Renal cortex interstitium (tissue), 15 donors: ENCODE results near the gene SEMA6A. TPM values are rescaled to one million over a fixed set of nuclear protein-coding genes. Genes with fewer than 3 reads are reported as not detected.

Source experiments
- DNase-seq, 11 donors: peaks; one replicate each; pipeline ENCODE4 v3.0.0-alpha.2; 2013; ENCODE audit warnings: low read depth in 9 of 11, low spot score in 4 of 11; ENCODE audit errors: extremely low read depth in 1 of 11
- long read RNA-seq, 16 experiments: transcript quantifications; one replicate each; lab custom pipeline, GENCODE V29; 2026
- polyA plus RNA-seq, 3 donors: library from polyadenylated mRNA; unstranded; fragments of 120-200 nt; gene quantifications; one replicate each; pipeline ENCODE4 v1.2.1, GENCODE V29; 2013; ENCODE audit not compliant: insufficient read length in 3 of 3

The SEMA6A gene, protein sequence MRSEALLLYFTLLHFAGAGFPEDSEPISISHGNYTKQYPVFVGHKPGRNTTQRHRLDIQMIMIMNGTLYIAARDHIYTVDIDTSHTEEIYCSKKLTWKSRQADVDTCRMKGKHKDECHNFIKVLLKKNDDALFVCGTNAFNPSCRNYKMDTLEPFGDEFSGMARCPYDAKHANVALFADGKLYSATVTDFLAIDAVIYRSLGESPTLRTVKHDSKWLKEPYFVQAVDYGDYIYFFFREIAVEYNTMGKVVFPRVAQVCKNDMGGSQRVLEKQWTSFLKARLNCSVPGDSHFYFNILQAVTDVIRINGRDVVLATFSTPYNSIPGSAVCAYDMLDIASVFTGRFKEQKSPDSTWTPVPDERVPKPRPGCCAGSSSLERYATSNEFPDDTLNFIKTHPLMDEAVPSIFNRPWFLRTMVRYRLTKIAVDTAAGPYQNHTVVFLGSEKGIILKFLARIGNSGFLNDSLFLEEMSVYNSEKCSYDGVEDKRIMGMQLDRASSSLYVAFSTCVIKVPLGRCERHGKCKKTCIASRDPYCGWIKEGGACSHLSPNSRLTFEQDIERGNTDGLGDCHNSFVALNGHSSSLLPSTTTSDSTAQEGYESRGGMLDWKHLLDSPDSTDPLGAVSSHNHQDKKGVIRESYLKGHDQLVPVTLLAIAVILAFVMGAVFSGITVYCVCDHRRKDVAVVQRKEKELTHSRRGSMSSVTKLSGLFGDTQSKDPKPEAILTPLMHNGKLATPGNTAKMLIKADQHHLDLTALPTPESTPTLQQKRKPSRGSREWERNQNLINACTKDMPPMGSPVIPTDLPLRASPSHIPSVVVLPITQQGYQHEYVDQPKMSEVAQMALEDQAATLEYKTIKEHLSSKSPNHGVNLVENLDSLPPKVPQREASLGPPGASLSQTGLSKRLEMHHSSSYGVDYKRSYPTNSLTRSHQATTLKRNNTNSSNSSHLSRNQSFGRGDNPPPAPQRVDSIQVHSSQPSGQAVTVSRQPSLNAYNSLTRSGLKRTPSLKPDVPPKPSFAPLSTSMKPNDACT
- polyA plus RNA-seq = 10 to 100 TPM; 48.5 to 66.4 (median 64.9) TPM
- long read RNA-seq, donor 1, partial matches to known transcripts = 0 of 1 reads
- long read RNA-seq, donor 1, other reads (novel, unspliced or antisense) = 0 of 1 reads
- long read RNA-seq, donor 2, full-length matches to known transcripts = 6 of 6 reads
- long read RNA-seq, donor 2, partial matches to known transcripts = 0 of 6 reads
- long read RNA-seq, donor 2, other reads (novel, unspliced or antisense) = 0 of 6 reads
- long read RNA-seq, donor 3, full-length matches to known transcripts = 7 of 7 reads
- long read RNA-seq, donor 3, partial matches to known transcripts = 0 of 7 reads
- long read RNA-seq, donor 3, other reads (novel, unspliced or antisense) = 0 of 7 reads
- long read RNA-seq, donor 4, full-length matches to known transcripts = 2 of 2 reads
- long read RNA-seq, donor 4, partial matches to known transcripts = 0 of 2 reads
- long read RNA-seq, donor 4, other reads (novel, unspliced or antisense) = 0 of 2 reads
- long read RNA-seq, donor 5 = 0 reads
- long read RNA-seq, donor 6, full-length matches to known transcripts = 10 of 15 reads
- long read RNA-seq, donor 6, partial matches to known transcripts = 5 of 15 reads
- long read RNA-seq, donor 6, other reads (novel, unspliced or antisense) = 0 of 15 reads
- long read RNA-seq, donor 7, full-length matches to known transcripts = 2 of 7 reads
- long read RNA-seq, donor 7, partial matches to known transcripts = 5 of 7 reads
- long read RNA-seq, donor 7, other reads (novel, unspliced or antisense) = 0 of 7 reads
- long read RNA-seq, donor 8 = 0 reads
- long read RNA-seq, donor 9, full-length matches to known transcripts = 4 of 4 reads
- long read RNA-seq, donor 9, partial matches to known transcripts = 0 of 4 reads
- long read RNA-seq, donor 9, other reads (novel, unspliced or antisense) = 0 of 4 reads
- long read RNA-seq, donor 10, full-length matches to known transcripts = 4 of 4 reads
- long read RNA-seq, donor 10, partial matches to known transcripts = 0 of 4 reads
- long read RNA-seq, donor 10, other reads (novel, unspliced or antisense) = 0 of 4 reads
- long read RNA-seq, donor 11, full-length matches to known transcripts = 3 of 14 reads
- long read RNA-seq, donor 11, partial matches to known transcripts = 11 of 14 reads
- long read RNA-seq, donor 11, other reads (novel, unspliced or antisense) = 0 of 14 reads
- long read RNA-seq, donor 12, full-length matches to known transcripts = 2 of 2 reads
- long read RNA-seq, donor 12, partial matches to known transcripts = 0 of 2 reads
- long read RNA-seq, donor 12, other reads (novel, unspliced or antisense) = 0 of 2 reads
- long read RNA-seq, donor 13 = 0 reads
- long read RNA-seq, donor 14, full-length matches to known transcripts = 2 of 2 reads
- long read RNA-seq, donor 14, partial matches to known transcripts = 0 of 2 reads
- long read RNA-seq, donor 14, other reads (novel, unspliced or antisense) = 0 of 2 reads
- long read RNA-seq, donor 15, full-length matches to known transcripts = 5 of 5 reads
- long read RNA-seq, donor 15, partial matches to known transcripts = 0 of 5 reads
- long read RNA-seq, donor 15, other reads (novel, unspliced or antisense) = 0 of 5 reads
- long read RNA-seq, donor 16, full-length matches to known transcripts = 6 of 37 reads
- long read RNA-seq, donor 16, partial matches to known transcripts = 31 of 37 reads
- long read RNA-seq, donor 16, other reads (novel, unspliced or antisense) = 0 of 37 reads

DNA sequence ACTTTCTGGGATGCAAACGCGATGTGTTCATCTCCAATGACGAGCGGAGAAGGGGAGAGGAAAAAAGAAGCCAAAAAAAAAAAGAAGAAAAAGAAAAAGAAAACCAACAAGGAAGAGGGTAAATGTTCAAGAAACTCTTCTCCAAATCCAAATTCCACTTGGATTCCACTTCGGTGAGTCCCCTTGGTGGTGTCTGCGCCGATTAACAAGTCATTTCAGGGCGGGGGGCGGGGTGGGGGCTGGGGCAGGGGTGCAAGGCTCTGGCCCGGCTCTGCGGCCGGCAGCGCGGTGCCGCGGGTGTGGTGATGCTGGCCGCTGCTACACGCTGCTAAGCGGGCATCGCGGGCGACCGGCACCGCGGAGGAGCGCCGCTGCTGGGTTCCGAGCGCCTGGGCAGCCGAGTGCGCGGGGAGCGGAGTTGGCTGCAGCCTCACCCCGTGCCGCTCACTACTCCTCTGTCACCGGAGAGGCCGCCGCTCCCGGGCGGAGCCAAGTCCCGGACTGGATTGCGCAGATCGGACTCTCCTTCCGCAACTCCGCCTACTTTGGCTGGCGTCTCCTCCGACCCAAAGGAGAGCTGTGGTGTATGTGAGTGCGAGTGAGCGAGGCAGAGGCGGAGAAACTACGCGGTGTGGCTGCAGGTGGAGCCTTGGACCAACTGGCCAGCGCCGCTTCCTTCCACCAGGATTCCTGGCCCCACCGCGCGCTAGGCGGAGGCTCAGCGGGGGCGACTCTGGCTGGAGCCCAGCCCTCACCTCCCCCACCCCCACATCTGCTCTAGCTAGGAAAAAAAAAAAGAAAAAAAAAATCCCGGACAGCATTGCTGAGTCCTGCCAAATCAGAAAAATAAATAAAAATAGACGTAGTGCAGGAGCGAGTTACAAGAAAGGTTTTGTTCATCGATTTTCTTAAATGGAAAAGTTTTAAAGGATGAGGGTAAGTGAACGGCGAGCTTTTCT, at the start of gene SEMA6A:
SEMA6A (minus strand) TSS at position 457 of the 959 bp plus-strand sequence. CDS start 69,879 bp downstream, outside the sequence.
- DNase-seq = peak; percentile 86 to 96 (median 91)

DNA sequence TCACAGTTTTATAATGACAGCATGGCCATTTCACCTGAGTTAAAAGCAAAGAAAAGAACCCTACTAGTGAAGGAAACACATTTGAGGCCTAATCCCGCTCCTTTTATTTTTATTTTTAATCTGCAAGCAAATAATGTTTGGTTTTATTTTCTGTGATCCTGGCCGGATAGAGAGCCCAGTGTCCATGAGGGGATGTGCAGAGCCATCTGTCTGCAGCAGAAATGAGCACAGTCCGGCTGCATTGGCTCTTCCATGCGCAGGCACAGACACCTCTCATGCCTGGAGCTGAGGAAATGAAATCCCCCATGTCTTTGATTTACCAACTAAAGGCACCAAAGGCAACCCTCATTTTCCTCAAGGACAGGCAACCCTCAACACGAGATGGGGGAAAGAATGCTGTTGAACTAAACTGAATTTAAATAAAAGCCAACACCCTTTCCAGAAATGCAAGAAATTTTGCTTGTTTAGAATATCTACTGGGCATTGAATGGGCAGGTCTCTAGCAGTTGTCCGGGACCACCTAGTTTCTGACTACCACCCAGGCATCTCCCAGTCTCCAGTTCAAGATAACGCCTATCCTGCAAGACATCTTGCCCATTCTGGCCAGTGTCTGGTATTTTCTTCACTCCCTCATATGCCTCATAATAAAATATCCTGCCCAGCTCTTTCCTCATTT, 47.9 kb upstream of the SEMA6A start:
- DNase-seq = no peak

DNA sequence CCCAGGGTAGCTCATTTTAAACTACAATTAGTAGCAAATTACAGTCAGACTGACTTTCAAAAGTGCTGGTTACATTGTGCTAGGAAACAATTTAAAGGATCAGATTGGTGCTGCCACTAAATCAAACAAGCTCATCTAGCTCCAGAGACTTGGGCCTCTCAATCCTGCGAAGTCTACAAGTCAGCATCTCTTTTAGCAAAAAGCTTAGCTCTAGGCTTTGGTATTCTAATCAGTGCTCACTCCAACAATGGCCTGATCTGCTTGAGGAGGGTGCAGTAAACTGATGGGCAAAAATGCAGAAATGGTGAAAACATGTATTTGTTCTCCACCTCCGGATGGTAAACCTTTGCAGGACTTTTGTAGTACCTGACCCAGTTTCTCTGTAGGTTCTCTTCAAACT, 47.0 kb upstream of the SEMA6A start:
- DNase-seq = no peak

DNA sequence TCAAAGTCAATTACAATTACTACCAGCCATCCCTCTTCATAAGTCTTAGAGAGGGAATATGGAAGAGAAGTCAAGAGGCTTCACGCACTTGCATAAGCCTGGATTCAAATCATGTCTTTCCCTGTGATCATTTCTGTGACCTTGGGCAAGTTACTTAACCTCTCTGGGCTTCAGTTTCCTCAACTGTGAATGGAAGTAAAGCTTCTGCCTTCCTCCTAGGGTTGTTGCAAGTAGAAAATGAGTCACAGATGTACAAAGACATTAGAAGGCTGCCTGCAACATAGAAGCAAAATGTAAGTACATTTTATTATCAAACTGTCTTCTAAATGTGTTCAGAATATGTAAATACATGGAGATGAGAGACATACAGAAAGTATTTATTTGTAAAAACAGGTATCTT, 42.3 kb upstream of the SEMA6A start:
- DNase-seq = no peak

DNA sequence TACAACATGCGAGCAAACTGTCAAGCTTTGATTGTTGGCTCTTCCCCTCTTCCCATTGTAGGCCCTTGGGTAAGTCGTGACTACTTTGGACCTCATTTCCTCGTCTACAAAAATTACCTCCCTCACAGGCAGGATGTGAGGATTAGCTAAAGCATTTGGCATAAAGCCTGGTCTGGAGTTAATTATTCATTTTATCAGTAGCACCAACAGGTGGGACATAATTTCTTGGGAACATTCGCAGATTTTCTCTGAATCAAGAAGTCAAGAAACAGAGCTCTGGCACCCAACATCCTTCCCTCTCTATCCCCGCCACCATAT, 39.9 kb upstream of the SEMA6A start:
- no peak for DNase-seq

DNA sequence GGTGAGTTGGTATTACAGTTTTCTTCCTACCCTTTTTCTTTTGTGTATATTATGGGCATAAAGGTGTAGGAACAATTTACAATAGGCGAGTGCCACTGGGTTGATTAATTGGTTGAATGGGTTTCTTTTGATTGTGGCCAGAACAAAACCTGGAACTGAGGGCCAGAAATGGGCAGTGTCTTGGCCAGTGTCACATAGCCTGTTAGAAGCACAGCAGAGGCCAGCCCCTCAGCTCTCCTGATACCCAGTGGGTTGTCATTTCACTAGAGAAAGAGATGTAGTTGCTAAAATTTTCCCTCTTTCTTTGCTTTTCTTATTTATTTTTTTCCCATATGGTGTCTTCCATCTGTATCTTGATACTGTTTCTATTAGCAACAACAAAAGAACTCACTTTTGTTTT, 38.8 kb upstream of the SEMA6A start:
- DNase-seq = no peak

DNA sequence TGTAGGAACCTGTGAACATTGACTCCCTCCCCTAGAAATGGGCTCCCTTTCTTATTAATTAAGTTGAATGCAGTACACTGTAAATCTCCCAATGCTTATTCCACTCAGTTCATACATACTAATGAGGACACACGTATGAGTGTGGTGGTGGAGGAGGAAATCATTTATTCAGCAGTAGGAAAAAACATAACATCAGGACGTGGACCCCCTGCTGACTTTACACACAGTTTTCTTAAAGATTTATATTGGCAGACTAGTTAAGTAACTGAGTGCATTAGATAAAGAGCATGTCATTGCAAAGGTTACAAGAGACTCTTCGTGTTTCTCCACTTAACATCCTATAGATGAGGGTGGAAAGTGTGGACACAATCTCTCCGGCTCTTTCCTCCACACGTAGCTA, 37.8 kb upstream of the SEMA6A start:
- no peak for DNase-seq

DNA sequence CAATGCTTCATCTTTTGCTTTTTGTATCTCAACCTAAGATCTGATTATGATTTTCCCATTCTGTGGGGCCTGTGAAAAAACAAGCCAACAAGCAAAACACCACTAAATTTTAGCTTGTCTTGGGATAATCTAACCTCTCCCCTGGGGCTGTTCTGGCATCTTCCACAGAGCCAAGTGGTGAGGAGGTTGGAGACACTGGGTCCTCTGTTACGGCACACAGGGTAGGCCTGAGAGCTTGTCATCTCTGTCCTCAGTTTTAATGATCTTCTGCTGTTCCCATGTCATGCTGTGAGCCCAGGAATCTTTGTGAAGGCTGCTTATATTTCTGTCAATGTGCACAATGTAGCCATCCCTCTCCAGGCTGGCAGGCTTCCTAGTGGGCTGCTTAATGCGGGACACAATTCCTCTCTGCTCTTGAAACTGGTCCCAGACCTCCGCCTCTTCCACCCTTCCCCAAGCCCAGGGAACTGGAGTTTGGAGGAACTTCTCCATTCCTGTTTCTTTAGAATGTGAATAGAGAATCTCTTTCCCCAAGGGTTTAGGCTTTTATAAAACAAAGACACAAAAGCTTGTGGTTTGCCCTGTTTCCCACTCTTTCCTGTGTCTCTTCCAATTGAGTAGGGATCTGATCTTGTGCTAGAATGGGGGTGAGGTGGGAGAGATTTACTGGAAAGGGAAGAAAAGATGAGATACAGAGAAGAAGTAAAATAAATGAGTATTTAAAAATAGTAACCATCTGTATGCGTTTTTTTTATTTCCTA, 30.9 kb upstream of the SEMA6A start:
- DNase-seq = no peak

DNA sequence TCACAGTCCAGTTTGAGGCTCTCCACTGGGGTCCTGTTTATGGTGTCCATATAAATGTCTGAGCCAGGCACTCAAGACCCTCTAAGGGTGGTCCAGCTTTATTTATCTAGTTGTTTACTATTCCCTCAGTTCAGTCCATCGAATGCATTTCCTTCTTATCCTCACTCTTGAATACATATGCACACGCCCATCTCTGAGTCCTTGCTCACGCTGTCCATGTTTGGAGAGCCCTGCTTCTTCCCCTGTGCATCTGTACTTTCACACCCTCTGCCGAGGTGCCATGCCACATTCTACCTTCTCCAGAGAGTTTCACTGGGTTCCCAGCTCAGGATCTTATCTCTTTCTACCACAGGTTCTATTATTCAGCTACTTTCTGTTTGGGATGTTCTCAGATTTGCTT, 30.2 kb upstream of the SEMA6A start:
- DNase-seq = no peak

DNA sequence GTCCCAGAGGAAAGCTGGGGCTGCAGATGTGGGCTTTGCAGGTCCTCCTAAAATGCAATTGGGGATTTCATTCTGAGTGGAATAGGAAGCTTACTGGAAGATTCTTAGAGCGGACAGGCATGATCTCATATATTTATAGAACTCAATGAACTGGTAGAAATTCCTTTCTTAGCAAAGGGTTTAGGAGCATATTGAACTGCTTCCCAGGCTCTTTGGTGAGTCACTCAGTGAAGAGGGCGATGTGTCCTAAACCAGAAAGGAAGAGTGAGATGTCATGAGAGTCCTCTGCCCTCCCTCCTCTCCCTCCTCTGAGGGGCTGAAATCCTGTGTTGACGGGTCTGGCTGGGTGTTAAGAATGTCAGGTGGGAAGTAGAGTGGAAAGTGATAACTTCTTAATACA, 26.3 kb upstream of the SEMA6A start:
- no peak for DNase-seq

DNA sequence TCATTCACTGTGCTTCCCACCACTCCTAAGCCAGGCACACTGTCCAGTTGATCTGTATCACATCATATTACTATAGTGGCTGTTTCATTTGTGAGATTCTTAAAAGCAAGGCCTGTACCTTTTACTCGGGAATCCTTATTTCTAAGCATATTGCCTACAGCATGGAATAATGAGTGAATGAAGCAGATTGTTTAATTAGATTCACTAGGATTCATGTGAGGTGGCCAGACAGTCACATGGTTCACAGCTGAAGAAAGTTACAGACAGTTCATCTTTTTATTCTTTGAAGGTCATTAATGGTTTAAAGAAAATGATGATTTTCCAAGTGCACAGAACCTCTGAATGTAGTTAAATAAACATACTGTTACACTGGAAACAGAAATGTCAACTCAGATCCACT, 24.3 kb upstream of the SEMA6A start:
- no peak for DNase-seq

DNA sequence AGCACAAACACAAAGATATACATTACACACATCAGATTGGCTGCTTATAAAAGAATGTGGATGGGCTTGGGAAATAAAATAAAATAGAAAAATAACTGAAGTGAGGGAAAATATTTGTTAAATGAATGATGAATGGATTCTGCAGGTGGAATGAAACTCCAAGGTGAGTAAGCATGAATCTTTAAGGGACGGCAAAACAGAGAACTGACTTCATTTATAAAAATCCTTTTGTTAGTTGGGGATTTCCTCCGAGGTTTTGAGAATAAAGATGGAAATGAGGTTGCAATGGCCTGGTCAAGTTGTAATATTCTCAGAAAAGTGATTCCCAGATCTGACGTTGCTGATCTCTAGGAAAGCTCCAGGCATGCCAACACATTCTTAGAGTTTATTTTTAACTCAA, 20.9 kb upstream of the SEMA6A start:
- DNase-seq = no peak

DNA sequence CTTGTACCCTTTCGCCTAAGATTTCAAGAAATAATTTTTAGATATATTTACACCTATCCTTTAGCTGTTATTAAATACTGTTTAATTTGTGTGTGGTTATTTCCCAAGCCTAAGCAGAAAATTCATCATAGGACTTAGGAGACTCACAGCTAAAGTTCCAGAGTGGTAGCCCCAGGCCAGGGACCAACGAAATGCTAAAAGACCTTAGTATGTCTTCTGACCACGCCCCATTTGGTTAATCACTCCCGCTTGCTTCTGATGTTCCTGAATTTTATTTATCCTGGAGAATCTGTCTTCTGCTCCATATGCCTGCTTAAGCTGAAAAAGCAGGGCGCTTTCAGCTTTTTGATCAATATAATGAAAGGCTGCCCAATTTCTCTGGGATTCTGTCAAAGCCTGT, 18.7 kb upstream of the SEMA6A start:
- DNase-seq = no peak

DNA sequence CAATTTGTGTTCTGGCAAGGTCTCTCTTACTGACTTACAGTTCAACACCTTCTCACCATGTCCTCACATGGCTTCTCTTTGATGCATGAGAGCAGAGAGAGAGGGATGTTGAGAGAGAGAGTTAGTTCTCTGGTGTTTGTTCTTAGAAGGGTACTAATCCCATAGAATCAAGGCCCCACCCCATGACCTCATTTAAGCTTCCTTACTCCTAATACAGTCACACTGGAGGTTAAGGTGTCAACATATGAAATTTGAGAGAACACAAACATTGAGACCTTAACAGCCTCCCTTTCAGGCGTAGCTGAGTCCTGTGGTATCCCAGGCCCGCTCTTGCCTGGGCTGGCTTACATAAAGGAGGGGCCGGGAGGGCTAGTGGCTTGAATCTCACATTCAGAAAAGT, 10.6 kb upstream of the SEMA6A start:
- no peak for DNase-seq
